H9 (cell line): ENCODE data around the gene GRB2. TPM values are rescaled to one million over a fixed set of nuclear protein-coding genes. Genes with fewer than 3 reads are reported as not detected.

Source experiments
- DNase-seq: peaks from one replicate; pipeline ENCODE4 v3.0.0-alpha.2; 2017
- H2AFZ ChIP-seq: one replicate; pipeline ENCODE4 v1.6.1; 2013; ENCODE audit warnings: mild to moderate bottlenecking, low read length, control low read depth, moderate library complexity
- H2AK5ac ChIP-seq: 2 replicates; pipeline ENCODE4 v1.6.1; 2013; ENCODE audit warnings: low read length, control low read depth, mixed read lengths; ENCODE audit not compliant: insufficient read length
- H2BK120ac ChIP-seq: one replicate; pipeline ENCODE4 v1.6.1; 2013; ENCODE audit warnings: low read depth, mild to moderate bottlenecking, low read length, control low read depth, inconsistent platforms; ENCODE audit not compliant: poor library complexity, severe bottlenecking
- H2BK12ac ChIP-seq: 2 replicates; pipeline ENCODE4 v1.6.1; 2013; ENCODE audit warnings: low read length, control low read depth, mixed read lengths, low read depth; ENCODE audit not compliant: insufficient read length
- H2BK15ac ChIP-seq: 2 replicates; pipeline ENCODE4 v1.6.1; 2013; ENCODE audit warnings: low read depth, low read length, control low read depth
- H2BK20ac ChIP-seq: one replicate; pipeline ENCODE4 v1.6.1; 2013; ENCODE audit warnings: low read depth, mild to moderate bottlenecking, low read length, control low read depth, inconsistent platforms; ENCODE audit not compliant: poor library complexity, severe bottlenecking
- H2BK5ac ChIP-seq: 2 replicates; pipeline ENCODE4 v1.6.1; 2013; ENCODE audit warnings: low read length, control low read depth, mixed read lengths; ENCODE audit not compliant: insufficient read length
- H3K14ac ChIP-seq: 2 replicates; pipeline ENCODE4 v1.6.1; 2013; ENCODE audit warnings: low read length, control low read depth; ENCODE audit not compliant: insufficient read depth
- H3K18ac ChIP-seq: 2 replicates; pipeline ENCODE4 v1.6.1; 2013; ENCODE audit warnings: low read depth, mild to moderate bottlenecking, mixed read lengths, low read length, control low read depth; ENCODE audit not compliant: insufficient read length
- H3K23ac ChIP-seq: 2 replicates; pipeline ENCODE4 v1.6.1; 2013; ENCODE audit warnings: low read length, control low read depth, mixed read lengths, low read depth; ENCODE audit not compliant: insufficient read length
- H3K23me2 ChIP-seq: 2 replicates; pipeline ENCODE4 v1.6.1; 2013; ENCODE audit warnings: low read depth, mild to moderate bottlenecking, mixed read lengths, low read length, control low read depth; ENCODE audit not compliant: insufficient read length, poor library complexity, severe bottlenecking
- H3K27ac ChIP-seq: 2 replicates; pipeline ENCODE4 v1.5.1; 2013; ENCODE audit warnings: low read length, control low read depth, mixed read lengths, low read depth; ENCODE audit not compliant: insufficient read length
- H3K27me3 ChIP-seq: 2 replicates; pipeline ENCODE4 v1.6.1; 2013; ENCODE audit warnings: low read length, control low read depth, inconsistent platforms; ENCODE audit not compliant: insufficient read depth
- H3K4ac ChIP-seq: 2 replicates; pipeline ENCODE4 v1.6.1; 2013; ENCODE audit warnings: low read depth, mild to moderate bottlenecking, control low read depth, inconsistent platforms, low read length, moderate library complexity
- H3K4me1 ChIP-seq: 2 replicates; pipeline ENCODE4 v1.6.1; 2013; ENCODE audit warnings: low read length, control low read depth, inconsistent platforms; ENCODE audit not compliant: insufficient read depth
- H3K4me2 ChIP-seq: 2 replicates; pipeline ENCODE4 v1.6.1; 2013; ENCODE audit warnings: low read length, control low read depth, mixed read lengths; ENCODE audit not compliant: insufficient read length, insufficient read depth
- H3K56ac ChIP-seq: 2 replicates; pipeline ENCODE4 v1.6.1; 2013; ENCODE audit warnings: low read depth, mild to moderate bottlenecking, mixed read lengths, low read length, control low read depth; ENCODE audit not compliant: insufficient read length
- H3K79me1 ChIP-seq: 2 replicates; pipeline ENCODE4 v1.6.1; 2013; ENCODE audit warnings: low read depth, mild to moderate bottlenecking, moderate library complexity, low read length, control low read depth, inconsistent platforms; ENCODE audit not compliant: insufficient read depth, poor library complexity, severe bottlenecking
- H3K79me2 ChIP-seq: 2 replicates; pipeline ENCODE4 v1.6.1; 2013; ENCODE audit warnings: low read length, control low read depth, inconsistent platforms; ENCODE audit not compliant: insufficient read depth
- H3K9ac ChIP-seq: 2 replicates; pipeline ENCODE4 v1.6.1; 2013; ENCODE audit warnings: low read length, control low read depth, mixed read lengths; ENCODE audit not compliant: insufficient read length; ENCODE audit errors: extremely low read depth
- H3K9me3 ChIP-seq: one replicate; pipeline ENCODE4 v1.6.1; 2013; ENCODE audit warnings: low read depth, low read length, inconsistent platforms; ENCODE audit not compliant: control insufficient read depth
- H3T11ph ChIP-seq: one replicate; pipeline ENCODE4 v1.6.1; 2013; ENCODE audit warnings: mild to moderate bottlenecking, low read length, control low read depth, inconsistent platforms
- H4K20me1 ChIP-seq: one replicate; pipeline ENCODE4 v1.6.1; 2013; ENCODE audit not compliant: control insufficient read depth, insufficient read length, insufficient read depth
- H4K5ac ChIP-seq: 2 replicates; pipeline ENCODE4 v1.6.1; 2013; ENCODE audit warnings: low read depth, mild to moderate bottlenecking, mixed read lengths, low read length, control low read depth; ENCODE audit not compliant: insufficient read length
- H4K8ac ChIP-seq: replicated peaks from 2 replicates; pipeline ENCODE4 v1.6.1; 2013; ENCODE audit warnings: low read length, control low read depth, mixed read lengths, low read depth; ENCODE audit not compliant: insufficient read length
- H4K91ac ChIP-seq: 2 replicates; pipeline ENCODE4 v1.6.1; 2013; ENCODE audit warnings: low read depth, mild to moderate bottlenecking, moderate library complexity, mixed read lengths, low read length, control low read depth; ENCODE audit not compliant: insufficient read length
- H3K27ac Mint-ChIP-seq, 3 experiments: 2 replicates in 2 of 3; 3 replicates in 1 of 3; pipeline ENCODE4 v1.8.0; 2020 to 2021; ENCODE audit warnings: mixed read lengths in 3 of 3, mild to moderate bottlenecking in 1 of 3, moderate library complexity in 1 of 3
- H3K27me3 Mint-ChIP-seq: 2 replicates; pipeline ENCODE4 v1.8.0; 2021; ENCODE audit warnings: low read depth, mild to moderate bottlenecking, moderate library complexity, mixed read lengths
- H3K36me3 Mint-ChIP-seq, 3 experiments: 2 replicates in 2 of 3; 3 replicates in 1 of 3; pipeline ENCODE4 v1.8.0; 2020 to 2021; ENCODE audit warnings: low read depth in 3 of 3, mixed read lengths in 3 of 3; ENCODE audit not compliant: insufficient read depth in 1 of 3
- H3K4me1 Mint-ChIP-seq, 2 experiments: 2 replicates each; pipeline ENCODE4 v1.8.0; 2020; ENCODE audit warnings: mixed read lengths in 2 of 2
- H3K4me3 Mint-ChIP-seq, 2 experiments: 2 replicates in 1 of 2; 3 replicates in 1 of 2; pipeline ENCODE4 v1.8.0; 2020 to 2021; ENCODE audit warnings: mild to moderate bottlenecking in 2 of 2, mixed read lengths in 2 of 2, moderate library complexity in 1 of 2
- H3K9me3 Mint-ChIP-seq, 2 experiments: 2 replicates in 1 of 2; 3 replicates in 1 of 2; pipeline ENCODE4 v1.8.0; 2020; ENCODE audit warnings: mild to moderate bottlenecking in 2 of 2, mixed read lengths in 2 of 2, moderate library complexity in 1 of 2
- WGBS: extraction: QIAGEN DNeasy Blood & Tissue Kit; methylation state at CpG from one replicate; pipeline ENCODE4 v1.1.7; 2013; ENCODE audit warnings: missing lambda C conversion rate, low lambda C conversion rate, mixed read lengths; ENCODE audit not compliant: insufficient read length; ENCODE audit errors: extremely low coverage; 5-methylcytosine and 5-hydroxymethylcytosine counted together
- total RNA-seq: library from RNA; stranded (reverse); gene quantifications from 2 replicates; pipeline ENCODE4 v1.2.1, GENCODE V29; 2021
- TF ChIP-seq, protein P1 (sequence below): fragments of 200-600 bp; sonication (generic); conservative IDR thresholded peaks from 3 replicates; pipeline ENCODE4 v1.8.0; 2021; ENCODE audit warnings: antibody characterized with exemption, mild to moderate bottlenecking

Gene GRB2
- total RNA-seq, 1 experiment from 2014 or later = 91.7 TPM

- Histone ChIP-seq H3K27me3 (no peaks in the 10 kb centered on the region), H3K23me2 (no peaks in the 10 kb centered on the region), H2BK5ac (no peak overlapping the region), H3K79me2 (peaks cover 4% of the 10 kb centered on the region; the same call in 1 of the 2 replicates), H3K14ac (no peak overlapping the region), H3K23ac (no peak overlapping the region), H2BK20ac (no peak overlapping the region), H4K20me1 (no peaks in the 10 kb centered on the region), H3K9me3 (no peaks in the 10 kb centered on the region), H4K91ac (no peak overlapping the region), H3K56ac (no peak overlapping the region), H4K8ac (no peak overlapping the region), H3K4ac (no peak overlapping the region), H2BK120ac (no peak overlapping the region), H3K27ac (no peak overlapping the region), H3K79me1 (peaks cover 4% of the 10 kb centered on the region), H4K5ac (no peak overlapping the region), H2AFZ (no peak overlapping the region), H2BK15ac (no peak overlapping the region), H3K9ac (no peak overlapping the region), H3K4me1 (no peaks in the 10 kb centered on the region; the same call in 1 of the 2 replicates), H2AK5ac (no peak overlapping the region), H3K4me2 (no peak overlapping the region), H3K18ac (no peak overlapping the region), H2BK12ac (no peak overlapping the region), H3T11ph (no peak overlapping the region)
- Mint-ChIP-seq H3K9me3 (no peaks in the 10 kb centered on the region), H3K4me1 (peaks cover 32 to 36% of the 10 kb centered on the region in 2 experiments), H3K36me3 (peaks cover 3 to 9% (median 6%) of the 10 kb centered on the region in 3 experiments; a peak in 4 of 7 replicates), H3K27ac (peak overlapping the region in 1 of 3 experiments; percentile 16; a peak in 1 of 7 replicates), H3K27me3 (no peaks in the 10 kb centered on the region), H3K4me3 (no peak overlapping the region)
- WGBS = no CpG with 5 or more reads among the region's 6 CpGs
- no peak for DNase-seq
- TF ChIP-seq, protein P1, sequence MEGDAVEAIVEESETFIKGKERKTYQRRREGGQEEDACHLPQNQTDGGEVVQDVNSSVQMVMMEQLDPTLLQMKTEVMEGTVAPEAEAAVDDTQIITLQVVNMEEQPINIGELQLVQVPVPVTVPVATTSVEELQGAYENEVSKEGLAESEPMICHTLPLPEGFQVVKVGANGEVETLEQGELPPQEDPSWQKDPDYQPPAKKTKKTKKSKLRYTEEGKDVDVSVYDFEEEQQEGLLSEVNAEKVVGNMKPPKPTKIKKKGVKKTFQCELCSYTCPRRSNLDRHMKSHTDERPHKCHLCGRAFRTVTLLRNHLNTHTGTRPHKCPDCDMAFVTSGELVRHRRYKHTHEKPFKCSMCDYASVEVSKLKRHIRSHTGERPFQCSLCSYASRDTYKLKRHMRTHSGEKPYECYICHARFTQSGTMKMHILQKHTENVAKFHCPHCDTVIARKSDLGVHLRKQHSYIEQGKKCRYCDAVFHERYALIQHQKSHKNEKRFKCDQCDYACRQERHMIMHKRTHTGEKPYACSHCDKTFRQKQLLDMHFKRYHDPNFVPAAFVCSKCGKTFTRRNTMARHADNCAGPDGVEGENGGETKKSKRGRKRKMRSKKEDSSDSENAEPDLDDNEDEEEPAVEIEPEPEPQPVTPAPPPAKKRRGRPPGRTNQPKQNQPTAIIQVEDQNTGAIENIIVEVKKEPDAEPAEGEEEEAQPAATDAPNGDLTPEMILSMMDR = no peak
These were observed 34.1 kb downstream of the GRB2 start for GRCh38 chr17:75371339-75371738.
